NCI-H69 (cell line): ENCODE results near the gene ISG15.
"Not testable (repeated sequence)": the region's sequence is repeated elsewhere in the genome, so short reads cannot be mapped to it uniquely, and the experiment has no call there.

Experiments
- DNase-seq: peaks from one replicate; lab custom pipeline; 2025; lab: John Stamatoyannopoulos, UW

The ISG15 gene

GRCh38 chr1:994546-994945 is 18.8 kb upstream of the ISG15 start:
- DNase-seq = not testable (repeated sequence)

GRCh38 chr1:995665-996633 is 17.3 kb upstream of the ISG15 start:
- no peak for DNase-seq

- no peak for DNase-seq
Observed at GRCh38 chr1:996851-997712, 16.2 kb upstream of the ISG15 start.

- DNase-seq = no peak
Observed at GRCh38 chr1:997713-997992, 15.6 kb upstream of the ISG15 start.

GRCh38 chr1:997993-998744 is 15.1 kb upstream of the ISG15 start:
- DNase-seq = no peak

GRCh38 chr1:998745-998994 is 14.6 kb upstream of the ISG15 start:
- DNase-seq = no peak

GRCh38 chr1:998995-999724 is 14.1 kb upstream of the ISG15 start:
- peak; percentile 53 for DNase-seq

GRCh38 chr1:999725-1000356 is 13.5 kb upstream of the ISG15 start, which contains the start of gene HES4:
HES4 (minus strand) TSS chr1:1000097; CDS start chr1:999973, 124 bp downstream.
- DNase-seq = peak; percentile 86

GRCh38 chr1:1000357-1001056 is 12.8 kb upstream of the ISG15 start:
- peak; percentile 60 for DNase-seq

GRCh38 chr1:1001057-1001783 is 12.1 kb upstream of the ISG15 start:
- DNase-seq = peak; percentile 44

- no peak for DNase-seq
Observed at GRCh38 chr1:1003618-1004419, 9.5 kb upstream of the ISG15 start.

- no peak for DNase-seq
Observed at GRCh38 chr1:1004420-1004779, 8.9 kb upstream of the ISG15 start.

GRCh38 chr1:1004780-1005697 is 8.3 kb upstream of the ISG15 start:
- peak; percentile 47 for DNase-seq

GRCh38 chr1:1005774-1006304 is 7.5 kb upstream of the ISG15 start:
- no peak for DNase-seq

- DNase-seq = peak; percentile 17
Observed at GRCh38 chr1:1006305-1007159, 6.8 kb upstream of the ISG15 start.

GRCh38 chr1:1010131-1010530 is 3.2 kb upstream of the ISG15 start:
- not testable (repeated sequence) for DNase-seq

- no peak for DNase-seq
Observed at GRCh38 chr1:1011396-1011949, 1.8 kb upstream of the ISG15 start.
